Lower lobe of right lung (tissue), 2 donors: ENCODE results near the gene PPIH. TPM values are rescaled to one million over a fixed set of nuclear protein-coding genes. Genes with fewer than 3 reads are reported as not detected.
"Not testable (repeated sequence)": the region's sequence is repeated elsewhere in the genome, so short reads cannot be mapped to it uniquely, and the experiment has no call there.

Experiments
- ATAC-seq, 2 donors: fragments of 200-7000 bp; cut with Tn5 transposase; one replicate each; pipeline ENCODE4 v1.9.1; 2020 to 2022; ENCODE audit warnings: mild to moderate bottlenecking in 2 of 2, moderate library complexity in 2 of 2
- DNase-seq: peaks from one replicate; pipeline ENCODE4 v3.0.0-alpha.2; 2020
- H3K27ac ChIP-seq: fragments of 200-600 bp; one replicate; pipeline ENCODE4 v1.8.0; 2022
- H3K27me3 ChIP-seq: fragments of 200-600 bp; one replicate; pipeline ENCODE4 v1.8.0; 2022; ENCODE audit warnings: low read depth
- H3K36me3 ChIP-seq: fragments of 200-600 bp; one replicate; pipeline ENCODE4 v1.8.0; 2022; ENCODE audit warnings: mild to moderate bottlenecking
- H3K4me1 ChIP-seq: fragments of 200-600 bp; one replicate; pipeline ENCODE4 v1.8.0; 2022
- H3K4me3 ChIP-seq: fragments of 200-600 bp; one replicate; pipeline ENCODE4 v1.8.0; 2022; ENCODE audit warnings: mild to moderate bottlenecking
- H3K9me3 ChIP-seq: fragments of 200-600 bp; one replicate; pipeline ENCODE4 v1.8.0; 2022
- intact Hi-C: fragments of 100-400 bp; cut with DNase I; formaldehyde crosslinking; loops from one replicate; pipeline ENCODE4 v1.11.0; 2022
- total RNA-seq: library from RNA; stranded (reverse); fragmentation: NEBNext Ultra II Directional; extraction: Animal tissue kit (Norgen Biotek cat#: 25700); gene quantifications from one replicate; pipeline ENCODE4 v1.2.1, GENCODE V29; 2021
- TF ChIP-seq, protein P1 (sequence below): fragments of 200-600 bp; IDR thresholded peaks from one replicate; pipeline ENCODE4 v1.8.0; 2022; ENCODE audit warnings: antibody characterized with exemption, mild to moderate bottlenecking
- donor health status: DM: no; HTN: yes; CAD: no; lungs with severe emphysema.

Gene PPIH
- total RNA-seq, 1 donor from 2014 or later, result 25.1 TPM

DNA sequence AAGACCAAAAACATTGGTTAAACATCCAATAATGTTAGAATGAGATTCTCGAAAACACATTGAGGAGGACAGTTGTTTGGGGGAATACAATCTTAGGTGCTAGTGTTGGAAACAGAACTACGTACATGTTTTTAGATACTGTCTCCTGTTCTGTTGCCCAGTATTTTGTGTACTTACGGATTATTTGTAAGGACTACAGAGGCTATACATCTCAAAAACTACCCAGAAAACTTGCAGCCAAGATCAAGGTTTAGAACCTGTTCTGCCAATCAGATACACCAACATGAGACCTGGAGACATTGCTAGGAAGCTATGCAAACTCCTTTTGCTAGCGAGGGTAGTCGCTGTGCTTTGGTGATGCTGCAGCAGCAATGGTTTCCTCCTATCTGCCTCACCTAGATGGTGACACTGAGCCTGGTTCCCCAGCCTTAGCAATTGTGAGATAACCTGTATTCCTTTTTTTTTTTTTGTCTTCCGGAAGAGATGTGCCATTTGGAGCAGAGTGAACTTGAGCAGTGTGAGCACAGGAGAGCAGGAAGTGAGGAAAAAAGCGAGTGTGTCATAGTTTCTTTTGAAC is 45.8 kb downstream of the PPIH start:
- no peaks in the 10 kb centered on the region for H3K9me3 ChIP-seq
- intact Hi-C loops, result no loop called here
- H3K4me3 ChIP-seq, result no peak overlapping the region
- DNase-seq, result no peak
- ATAC-seq, result no peak
- H3K27me3 ChIP-seq, result no peaks in the 10 kb centered on the region
- H3K27ac ChIP-seq, result no peak overlapping the region
- peaks cover 83% of the 10 kb centered on the region for H3K36me3 ChIP-seq
- no peaks in the 10 kb centered on the region for H3K4me1 ChIP-seq
- TF ChIP-seq, protein P1, sequence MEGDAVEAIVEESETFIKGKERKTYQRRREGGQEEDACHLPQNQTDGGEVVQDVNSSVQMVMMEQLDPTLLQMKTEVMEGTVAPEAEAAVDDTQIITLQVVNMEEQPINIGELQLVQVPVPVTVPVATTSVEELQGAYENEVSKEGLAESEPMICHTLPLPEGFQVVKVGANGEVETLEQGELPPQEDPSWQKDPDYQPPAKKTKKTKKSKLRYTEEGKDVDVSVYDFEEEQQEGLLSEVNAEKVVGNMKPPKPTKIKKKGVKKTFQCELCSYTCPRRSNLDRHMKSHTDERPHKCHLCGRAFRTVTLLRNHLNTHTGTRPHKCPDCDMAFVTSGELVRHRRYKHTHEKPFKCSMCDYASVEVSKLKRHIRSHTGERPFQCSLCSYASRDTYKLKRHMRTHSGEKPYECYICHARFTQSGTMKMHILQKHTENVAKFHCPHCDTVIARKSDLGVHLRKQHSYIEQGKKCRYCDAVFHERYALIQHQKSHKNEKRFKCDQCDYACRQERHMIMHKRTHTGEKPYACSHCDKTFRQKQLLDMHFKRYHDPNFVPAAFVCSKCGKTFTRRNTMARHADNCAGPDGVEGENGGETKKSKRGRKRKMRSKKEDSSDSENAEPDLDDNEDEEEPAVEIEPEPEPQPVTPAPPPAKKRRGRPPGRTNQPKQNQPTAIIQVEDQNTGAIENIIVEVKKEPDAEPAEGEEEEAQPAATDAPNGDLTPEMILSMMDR, result no peak

GRCh38 chr1:42712808-42713207 is 54.6 kb downstream of the PPIH start:
- H3K4me3 ChIP-seq, DNase-seq, ATAC-seq, H3K36me3 ChIP-seq, H3K27ac ChIP-seq, H3K27me3 ChIP-seq, H3K4me1 ChIP-seq, intact Hi-C loops: not testable (repeated sequence)
- H3K9me3 ChIP-seq, result peaks cover 12% of the 10 kb centered on the region

GRCh38 chr1:42713293-42713692 is 55.1 kb downstream of the PPIH start:
- intact Hi-C loops, result no loop called here
- Histone ChIP-seq H3K4me3 (no peak overlapping the region), H3K4me1 (no peaks in the 10 kb centered on the region), H3K36me3 (peaks cover 1% of the 10 kb centered on the region), H3K9me3 (peaks cover 12% of the 10 kb centered on the region), H3K27me3 (no peaks in the 10 kb centered on the region), H3K27ac (no peak overlapping the region)
- TF ChIP-seq, protein P1, result no peak
- ATAC-seq, result no peak
- DNase-seq, result no peak

GRCh38 chr1:42714441-42714840 is 56.2 kb downstream of the PPIH start:
- H3K27ac ChIP-seq, H3K4me1 ChIP-seq, H3K4me3 ChIP-seq, H3K27me3 ChIP-seq, H3K36me3 ChIP-seq, intact Hi-C loops, ATAC-seq, DNase-seq: not testable (repeated sequence)
- H3K9me3 ChIP-seq, result peaks cover 12% of the 10 kb centered on the region

DNA sequence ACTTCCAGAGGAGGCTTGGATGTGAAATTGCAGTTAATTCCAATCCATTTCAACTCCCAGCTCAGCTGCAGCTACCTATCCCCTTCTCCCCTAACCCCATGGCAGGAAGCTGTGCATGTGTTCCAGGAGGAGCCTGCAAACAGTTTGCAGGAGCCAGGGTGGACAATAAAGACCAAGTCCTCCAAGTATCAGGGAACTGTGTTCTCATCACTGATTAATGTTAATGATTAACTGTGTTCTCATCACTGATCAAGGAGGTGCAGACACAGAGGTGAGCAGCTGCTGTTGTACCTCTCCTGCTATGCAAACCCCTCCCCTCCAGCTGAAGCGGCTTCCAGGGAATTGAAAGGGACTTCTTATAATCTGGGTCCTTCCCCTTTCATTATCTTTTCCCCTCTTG is 62.6 kb downstream of the PPIH start:
- H3K27me3 ChIP-seq, result no peaks in the 10 kb centered on the region
- no peak overlapping the region for H3K27ac ChIP-seq
- intact Hi-C loops, result no loop called here
- H3K4me1 ChIP-seq, result no peaks in the 10 kb centered on the region
- TF ChIP-seq, protein P1, result no peak
- no peaks in the 10 kb centered on the region for H3K36me3 ChIP-seq
- DNase-seq (no peak), ATAC-seq (no peak)
- no peak overlapping the region for H3K4me3 ChIP-seq
- H3K9me3 ChIP-seq, result no peaks in the 10 kb centered on the region

GRCh38 chr1:42721926-42722325 is 63.7 kb downstream of the PPIH start:
- Histone ChIP-seq H3K4me3 (no peak overlapping the region), H3K27ac (no peak overlapping the region), H3K9me3 (no peaks in the 10 kb centered on the region), H3K4me1 (no peaks in the 10 kb centered on the region), H3K27me3 (no peaks in the 10 kb centered on the region), H3K36me3 (no peaks in the 10 kb centered on the region)
- ATAC-seq (no peak), DNase-seq (no peak)
- intact Hi-C loops, result no loop called here
- TF ChIP-seq, protein P1, result no peak

- H3K27ac ChIP-seq, H3K9me3 ChIP-seq, DNase-seq, intact Hi-C loops, H3K4me1 ChIP-seq, H3K36me3 ChIP-seq, H3K27me3 ChIP-seq, H3K4me3 ChIP-seq, ATAC-seq: not testable (repeated sequence)
These were observed 64.2 kb downstream of the PPIH start for GRCh38 chr1:42722403-42722802.
